ENCODE results near the gene ATG3.

- TF ChIP-seq YY1 (IDR thresholded peaks at IDR 0.05; ENCODE audit: insufficient read depth, insufficient read length) = no peak
- TF ChIP-seq SUZ12 (IDR thresholded peaks at IDR 0.05; ENCODE audit: extremely low read depth, insufficient read depth, insufficient read length) = no peak
- TF ChIP-seq ZNF274 (IDR thresholded peaks at IDR 0.05; ENCODE audit: low read depth, low read length) = no peak
Measured at GRCh38 chr3:112486811-112487505, 74.8 kb downstream of the ATG3 start.
